Astrocyte of the cerebellum (primary cell): ENCODE results near the gene NPAS1.
A peak's percentile ranks its signal among the peaks of the same experiment; 100 is the strongest.

Source experiments
- DNase-seq: peaks from one replicate; pipeline ENCODE4 v3.0.0-alpha.2; 2011; ENCODE audit warnings: low read depth
- H3K4me3 ChIP-seq: 2 replicates; pipeline ENCODE4 v1.5.1; 2011; ENCODE audit warnings: mild to moderate bottlenecking, low read depth, low read length, moderate library complexity
- CTCF ChIP-seq: IDR thresholded peaks from 2 replicates; pipeline ENCODE4 v1.5.1; 2012; ENCODE audit warnings: low read length, low read depth, moderate library complexity, mild to moderate bottlenecking; ENCODE audit errors: missing control alignments
- in situ Hi-C: cut with HindIII; loops from 2 replicates; pipeline ENCODE4 v1.10.0; 2017; ENCODE audit warnings: low sequenced_read_pairs

NPAS1 gene

GRCh38 chr19:46999878-47000277 is 19.8 kb upstream of the NPAS1 start:
- no peak for TF ChIP-seq CTCF
- DNase-seq: no peak
- no peak overlapping the region for H3K4me3 ChIP-seq
- in situ Hi-C loops: no loop called here

GRCh38 chr19:47000373-47000772 is 19.3 kb upstream of the NPAS1 start:
- no peak for DNase-seq
- no peak for TF ChIP-seq CTCF
- H3K4me3 ChIP-seq: no peak overlapping the region
- in situ Hi-C loops: no loop called here

- H3K4me3 ChIP-seq: no peak overlapping the region
- no peak for TF ChIP-seq CTCF
- in situ Hi-C loops: no loop called here
- no peak for DNase-seq
These were observed 18.1 kb upstream of the NPAS1 start for GRCh38 chr19:47001584-47001983.

GRCh38 chr19:47002106-47002766 is 17.4 kb upstream of the NPAS1 start:
- no peak for DNase-seq
- H3K4me3 ChIP-seq: no peak overlapping the region
- no peak for TF ChIP-seq CTCF
- in situ Hi-C loops: no loop called here

GRCh38 chr19:47002853-47003610 is 16.6 kb upstream of the NPAS1 start:
- no peak for TF ChIP-seq CTCF
- in situ Hi-C loops: no loop called here

GRCh38 chr19:47003611-47004465 is 15.8 kb upstream of the NPAS1 start:
- no peak for DNase-seq
- no peak for TF ChIP-seq CTCF
- H3K4me3 ChIP-seq: peak overlapping the region; percentile 20
- in situ Hi-C loops: no loop called here

More at GRCh38 chr19:47002853-47003610, 16.6 kb upstream of the NPAS1 start:
- H3K4me3 ChIP-seq: no peak overlapping the region
- no peak for DNase-seq
